ENCODE measurements around the gene GALNT10.

DNA sequence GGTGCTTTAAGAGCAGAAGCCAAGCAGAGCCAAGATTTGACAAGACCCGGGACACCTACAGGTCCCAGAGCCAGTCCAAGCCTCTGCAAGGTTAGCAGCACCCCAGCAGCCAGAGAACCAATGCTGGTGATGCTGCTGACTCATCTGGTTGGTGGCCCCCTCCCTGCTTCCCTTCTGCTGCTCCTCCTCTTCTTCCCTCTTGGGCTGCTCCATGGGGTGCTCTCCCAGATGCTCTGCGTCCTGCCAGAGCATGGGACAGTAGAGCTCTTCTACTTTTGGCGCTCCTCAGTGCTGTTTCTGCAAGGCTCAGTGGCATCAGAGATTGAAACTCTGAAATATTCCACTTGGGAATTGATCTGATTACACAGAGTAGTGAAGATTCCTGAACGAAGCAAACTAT is 179.1 kb downstream of the GALNT10 start:
- no peak for TF ChIP-seq TEAD4 (CRISPR knock-in tag; IDR thresholded peaks at IDR 0.05)
- TF ChIP-seq, protein P1, sequence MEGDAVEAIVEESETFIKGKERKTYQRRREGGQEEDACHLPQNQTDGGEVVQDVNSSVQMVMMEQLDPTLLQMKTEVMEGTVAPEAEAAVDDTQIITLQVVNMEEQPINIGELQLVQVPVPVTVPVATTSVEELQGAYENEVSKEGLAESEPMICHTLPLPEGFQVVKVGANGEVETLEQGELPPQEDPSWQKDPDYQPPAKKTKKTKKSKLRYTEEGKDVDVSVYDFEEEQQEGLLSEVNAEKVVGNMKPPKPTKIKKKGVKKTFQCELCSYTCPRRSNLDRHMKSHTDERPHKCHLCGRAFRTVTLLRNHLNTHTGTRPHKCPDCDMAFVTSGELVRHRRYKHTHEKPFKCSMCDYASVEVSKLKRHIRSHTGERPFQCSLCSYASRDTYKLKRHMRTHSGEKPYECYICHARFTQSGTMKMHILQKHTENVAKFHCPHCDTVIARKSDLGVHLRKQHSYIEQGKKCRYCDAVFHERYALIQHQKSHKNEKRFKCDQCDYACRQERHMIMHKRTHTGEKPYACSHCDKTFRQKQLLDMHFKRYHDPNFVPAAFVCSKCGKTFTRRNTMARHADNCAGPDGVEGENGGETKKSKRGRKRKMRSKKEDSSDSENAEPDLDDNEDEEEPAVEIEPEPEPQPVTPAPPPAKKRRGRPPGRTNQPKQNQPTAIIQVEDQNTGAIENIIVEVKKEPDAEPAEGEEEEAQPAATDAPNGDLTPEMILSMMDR (IDR thresholded peaks at IDR 0.05), result no peak
- TF ChIP-seq, protein P2, sequence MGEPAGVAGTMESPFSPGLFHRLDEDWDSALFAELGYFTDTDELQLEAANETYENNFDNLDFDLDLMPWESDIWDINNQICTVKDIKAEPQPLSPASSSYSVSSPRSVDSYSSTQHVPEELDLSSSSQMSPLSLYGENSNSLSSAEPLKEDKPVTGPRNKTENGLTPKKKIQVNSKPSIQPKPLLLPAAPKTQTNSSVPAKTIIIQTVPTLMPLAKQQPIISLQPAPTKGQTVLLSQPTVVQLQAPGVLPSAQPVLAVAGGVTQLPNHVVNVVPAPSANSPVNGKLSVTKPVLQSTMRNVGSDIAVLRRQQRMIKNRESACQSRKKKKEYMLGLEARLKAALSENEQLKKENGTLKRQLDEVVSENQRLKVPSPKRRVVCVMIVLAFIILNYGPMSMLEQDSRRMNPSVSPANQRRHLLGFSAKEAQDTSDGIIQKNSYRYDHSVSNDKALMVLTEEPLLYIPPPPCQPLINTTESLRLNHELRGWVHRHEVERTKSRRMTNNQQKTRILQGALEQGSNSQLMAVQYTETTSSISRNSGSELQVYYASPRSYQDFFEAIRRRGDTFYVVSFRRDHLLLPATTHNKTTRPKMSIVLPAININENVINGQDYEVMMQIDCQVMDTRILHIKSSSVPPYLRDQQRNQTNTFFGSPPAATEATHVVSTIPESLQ (CRISPR knock-in tag; IDR thresholded peaks at IDR 0.05), result no peak

All from WTC11 (cell line).